ENCODE data around the gene ZNF853.
A peak's percentile ranks its signal among the peaks of the same experiment; 100 is the strongest.

ZNF853 gene

GRCh38 chr7:6612819-6613218, 2.6 kb upstream of the ZNF853 start:
- Histone ChIP-seq H3K9me3 (replicated peaks in 1 of 11) (no peaks in the 10 kb centered on the region), H3K4me2 (no peak overlapping the region), H3K4me3 (no peak overlapping the region), H4K20me1 (peaks cover 0 to 55% (median 18%) of the 10 kb centered on the region in 11 experiments; a peak in 15 of 22 replicates), H3K9ac (no peak overlapping the region), H3K4me1 (peaks cover 10 to 34% (median 26%) of the 10 kb centered on the region in 10 experiments), H3K27me3 (peaks cover 44 to 59% (median 52%) of the 10 kb centered on the region in 11 experiments), H3K27ac (no peak overlapping the region), H3K36me3 (peaks cover 14 to 31% (median 21%) of the 10 kb centered on the region in 11 experiments)
- TF ChIP-seq Cebpa-rat (IDR thresholded peaks at IDR 0.05), result no peak

GRCh38 chr7:6613706-6614105, 1.7 kb upstream of the ZNF853 start:
- peaks cover 0 to 54% (median 13%) of the 10 kb centered on the region in 11 experiments; a peak in 12 of 22 replicates for H4K20me1 ChIP-seq
- peaks cover 10 to 34% (median 26%) of the 10 kb centered on the region in 10 experiments for H3K4me1 ChIP-seq
- TF ChIP-seq Cebpa-rat (IDR thresholded peaks at IDR 0.05), result no peak
- no peak overlapping the region for H3K4me2 ChIP-seq
- no peak overlapping the region for H3K4me3 ChIP-seq
- no peak overlapping the region for H3K9ac ChIP-seq
- peaks cover 7 to 23% (median 12%) of the 10 kb centered on the region in 11 experiments for H3K36me3 ChIP-seq
- H3K9me3 ChIP-seq (replicated peaks in 1 of 11), result no peaks in the 10 kb centered on the region
- peaks cover 49 to 68% (median 61%) of the 10 kb centered on the region in 11 experiments for H3K27me3 ChIP-seq
- no peak overlapping the region for H3K27ac ChIP-seq

GRCh38 chr7:6615723-6616555, 529 bp downstream of the ZNF853 start:
- no peaks in the 10 kb centered on the region for H3K9me3 ChIP-seq (replicated peaks in 1 of 11)
- 0 out of 22 replicates have a peak, but pooled peaks cover 0 to under 1% (median 0%) of the 10 kb centered on the region in 11 experiments for H3K36me3 ChIP-seq
- H3K4me3 ChIP-seq, result peak overlapping the region; percentile 43 to 71 (median 59)
- peaks cover 18 to 45% (median 33%) of the 10 kb centered on the region in 10 experiments for H3K4me1 ChIP-seq
- H4K20me1 ChIP-seq, result peaks cover 0 to 41% (median 5%) of the 10 kb centered on the region in 11 experiments; a peak in 9 of 22 replicates
- H3K27ac ChIP-seq, result peak overlapping the region in 1 of 11 experiments; percentile 31; a peak in 1 of 22 replicates
- H3K27me3 ChIP-seq, result peaks cover 49 to 70% (median 62%) of the 10 kb centered on the region in 11 experiments
- H3K4me2 ChIP-seq, result peak overlapping the region; percentile 78 to 91 (median 88)
- peak overlapping the region; percentile 15 to 72 (median 57); a peak in 15 of 22 replicates for H3K9ac ChIP-seq
- no peak for TF ChIP-seq Cebpa-rat (IDR thresholded peaks at IDR 0.05)

DNA sequence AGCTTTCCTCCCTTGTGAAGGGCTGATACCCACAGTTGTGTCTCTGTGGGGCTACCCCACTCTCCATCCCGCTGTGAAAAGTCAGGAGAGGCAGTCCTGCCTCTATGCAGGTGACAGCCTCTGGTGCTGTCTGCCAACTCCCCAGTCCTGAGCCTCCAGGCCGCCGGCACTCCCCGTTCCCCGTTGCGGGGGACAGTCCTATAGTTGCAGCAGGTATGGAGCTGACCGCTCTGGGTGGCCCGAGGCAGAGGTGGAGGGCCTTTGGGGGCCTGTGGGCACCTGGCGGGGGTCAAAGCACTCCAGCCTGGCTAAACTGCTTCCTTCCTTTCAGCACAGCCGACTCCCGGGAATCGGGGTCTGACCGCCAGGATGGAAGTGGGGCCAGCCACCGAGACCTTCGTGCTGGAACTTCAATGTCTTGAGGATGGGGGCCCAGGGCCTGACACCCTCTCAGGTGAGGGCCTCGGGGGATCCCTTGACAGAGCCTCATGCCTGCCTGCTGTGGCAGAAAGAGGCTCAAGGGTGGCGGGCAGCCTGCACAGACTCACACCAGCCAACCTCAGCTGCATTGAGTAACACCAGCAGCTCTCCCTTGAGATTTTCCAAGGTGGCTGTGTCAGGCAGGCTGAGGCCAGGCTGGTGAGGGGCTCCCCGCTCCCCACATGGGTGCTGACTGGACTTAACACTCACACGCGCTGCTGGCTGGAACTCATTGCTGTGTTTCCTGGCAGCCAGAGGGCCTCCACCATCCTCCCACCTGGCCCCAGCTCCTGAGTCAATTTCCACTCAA, 1.6 kb downstream of the ZNF853 start:
- Histone ChIP-seq H3K4me3 (no peak overlapping the region), H3K36me3 (no peaks in the 10 kb centered on the region), H3K4me1 (peaks cover 21 to 45% (median 33%) of the 10 kb centered on the region in 10 experiments), H3K9ac (no peak overlapping the region), H3K27ac (no peak overlapping the region), H3K9me3 (replicated peaks in 1 of 11) (peaks cover 0 to 5% (median 0%) of the 10 kb centered on the region in 11 experiments; a peak in 3 of 22 replicates), H3K27me3 (peaks cover 49 to 72% (median 62%) of the 10 kb centered on the region in 11 experiments), H3K4me2 (peak overlapping the region in 7 of 11 experiments; percentile 8 to 37 (median 28); a peak in 9 of 22 replicates), H4K20me1 (peaks cover 0 to 42% (median 5%) of the 10 kb centered on the region in 11 experiments; a peak in 9 of 22 replicates)
- TF ChIP-seq Cebpa-rat (IDR thresholded peaks at IDR 0.05), result no peak

DNA sequence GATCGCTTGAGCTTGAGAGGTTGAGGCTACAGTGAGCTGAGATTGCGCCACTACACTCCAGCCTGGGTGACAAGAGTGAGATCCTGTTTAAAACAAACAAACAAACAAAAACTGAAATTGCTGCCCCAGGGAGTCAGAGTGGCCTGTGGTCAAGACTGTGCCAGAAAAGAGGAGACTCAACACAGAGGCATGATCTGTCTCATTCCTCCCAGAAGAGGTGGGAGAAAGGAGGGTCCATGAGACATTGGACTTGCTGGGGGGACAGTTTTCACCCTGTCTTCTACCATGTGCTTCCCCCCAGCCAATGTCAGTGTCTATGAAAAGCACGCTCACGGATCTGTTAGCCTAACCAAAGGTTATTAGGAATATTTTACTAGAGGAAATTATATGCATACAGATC, 3.2 kb downstream of the ZNF853 start:
- Histone ChIP-seq H4K20me1 (peaks cover 0 to 35% (median 5%) of the 10 kb centered on the region in 11 experiments; a peak in 9 of 22 replicates), H3K4me1 (peaks cover 23 to 48% (median 34%) of the 10 kb centered on the region in 10 experiments)
- TF ChIP-seq Cebpa-rat (IDR thresholded peaks at IDR 0.05), result no peak

DNA sequence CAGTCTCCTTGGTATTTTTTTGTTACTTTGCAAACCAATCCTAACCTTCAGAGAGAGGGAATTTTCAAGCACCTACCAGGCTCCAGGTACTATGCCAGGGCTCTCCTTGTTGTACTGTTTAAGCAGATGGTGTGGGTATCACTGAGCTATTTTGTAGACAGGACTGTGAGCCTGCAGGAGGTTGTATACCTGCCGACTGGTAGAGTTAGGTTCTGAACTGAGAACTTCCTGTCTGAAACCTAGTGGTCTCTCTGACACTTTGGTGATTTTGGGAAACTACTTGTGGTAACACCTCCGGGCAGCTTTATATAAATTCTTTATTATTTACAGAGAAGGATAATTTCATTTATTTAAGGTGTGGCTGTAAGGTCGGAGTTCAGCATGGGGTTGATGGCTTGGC, 4.6 kb downstream of the ZNF853 start:
- Histone ChIP-seq H3K4me1 (peaks cover 30 to 57% (median 42%) of the 10 kb centered on the region in 10 experiments), H4K20me1 (peaks cover 0 to 22% (median 2%) of the 10 kb centered on the region in 11 experiments; a peak in 8 of 22 replicates), H3K27me3 (peaks cover 27 to 43% (median 38%) of the 10 kb centered on the region in 11 experiments), H3K4me2 (peak overlapping the region in 4 of 11 experiments; percentile 17 to 58 (median 34); a peak in 4 of 22 replicates), H3K9ac (no peak overlapping the region), H3K9me3 (replicated peaks in 1 of 11) (peaks cover 0 to 13% (median 0%) of the 10 kb centered on the region in 11 experiments; a peak in 3 of 22 replicates), H3K27ac (no peak overlapping the region), H3K4me3 (no peak overlapping the region), H3K36me3 (no peaks in the 10 kb centered on the region; a peak in 1 of 22 replicates)
- no peak for TF ChIP-seq Cebpa-rat (IDR thresholded peaks at IDR 0.05)

More for the DNA sequence above, 3.2 kb downstream of the ZNF853 start:
- Histone ChIP-seq H3K27me3 (peaks cover 40 to 57% (median 51%) of the 10 kb centered on the region in 11 experiments), H3K4me3 (no peak overlapping the region), H3K27ac (no peak overlapping the region), H3K4me2 (no peak overlapping the region), H3K9me3 (replicated peaks in 1 of 11) (peaks cover 0 to 13% (median 0%) of the 10 kb centered on the region in 11 experiments; a peak in 3 of 22 replicates), H3K36me3 (no peaks in the 10 kb centered on the region; a peak in 1 of 22 replicates), H3K9ac (no peak overlapping the region)

- no peaks in the 10 kb centered on the region; a peak in 1 of 22 replicates for H3K36me3 ChIP-seq
- peak in 5 of 11 experiments; percentile 13 to 83 (median 46); a peak in 5 of 22 replicates for TF ChIP-seq Cebpa-rat (IDR thresholded peaks at IDR 0.05)
- no peak overlapping the region for H3K9ac ChIP-seq
- H3K4me3 ChIP-seq, result no peak overlapping the region
- peaks cover 14 to 29% (median 24%) of the 10 kb centered on the region in 11 experiments for H3K27me3 ChIP-seq
- no peak overlapping the region for H3K27ac ChIP-seq
- H3K4me2 ChIP-seq, result peak overlapping the region; percentile 17 to 65 (median 41); a peak in 19 of 22 replicates
- H3K4me1 ChIP-seq, result peaks cover 26 to 49% (median 34%) of the 10 kb centered on the region in 10 experiments
- peaks cover 0 to 13% (median 0%) of the 10 kb centered on the region in 11 experiments; a peak in 3 of 22 replicates for H3K9me3 ChIP-seq (replicated peaks in 1 of 11)
- peaks cover 0 to 12% (median 0%) of the 10 kb centered on the region in 11 experiments; a peak in 3 of 22 replicates for H4K20me1 ChIP-seq
Observed at GRCh38 chr7:6621195-6622133, 6.1 kb downstream of the ZNF853 start.
